ENCODE data around the gene TNNI2.

Gene TNNI2

GRCh38 chr11:1820463-1821325 lies 18.1 kb upstream of the TNNI2 start:
- no peak for DNase-seq (ENCODE audit: low spot score)
- no peak for TF ChIP-seq CTCF (IDR thresholded peaks at IDR 0.05; ENCODE audit: borderline replicate concordance, control extremely low read depth, extremely low read depth, insufficient read depth, missing control alignments)
- in situ Hi-C loops (cut with MboI; ENCODE audit: low sequenced_read_pairs, unreplicated experiment), result no loop called here

GRCh38 chr11:1821562-1821961 lies 17.2 kb upstream of the TNNI2 start:
- in situ Hi-C loops (cut with MboI; ENCODE audit: low sequenced_read_pairs, unreplicated experiment), result no loop called here
- no peak for DNase-seq (ENCODE audit: low spot score)

DNA sequence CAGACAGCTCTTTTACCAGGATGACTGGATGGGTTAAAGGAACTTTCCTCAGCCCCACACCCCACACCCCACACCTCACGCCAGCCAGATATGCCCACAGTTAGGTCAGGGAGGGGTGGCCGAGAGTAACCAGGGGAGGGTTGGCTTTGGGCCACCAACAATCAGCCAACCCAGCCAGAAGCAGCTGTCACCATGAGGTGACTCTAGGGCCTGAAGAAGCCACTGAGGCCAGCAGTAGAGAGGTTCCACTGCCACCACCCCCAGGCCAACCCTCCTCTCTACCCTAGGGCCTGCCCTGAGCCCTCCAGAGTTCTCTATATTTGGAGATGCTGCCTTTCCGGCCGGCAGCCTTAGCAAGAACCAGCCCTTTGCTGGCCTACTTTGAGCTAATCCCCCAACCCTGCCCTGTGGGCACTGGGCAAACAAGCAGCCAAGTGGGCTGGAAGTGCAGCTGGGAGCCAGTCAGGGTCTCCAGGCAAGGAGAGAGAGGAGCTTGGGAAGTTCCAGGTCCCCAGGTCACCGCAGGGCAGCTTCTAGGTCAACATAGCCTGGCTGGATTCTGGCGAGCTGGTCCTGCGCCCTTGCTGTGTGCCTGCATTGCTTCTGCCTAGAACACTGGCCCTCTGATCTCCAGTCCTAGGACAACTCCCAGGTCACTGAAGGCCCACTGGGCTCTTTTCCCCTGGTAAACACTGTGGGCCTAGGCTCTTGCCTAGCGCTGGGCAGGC lies 16.0 kb upstream of the TNNI2 start:
- in situ Hi-C loops (cut with MboI; ENCODE audit: low sequenced_read_pairs, unreplicated experiment), result no loop called here
- peak; percentile 30 for DNase-seq (ENCODE audit: low spot score)
- TF ChIP-seq CTCF (IDR thresholded peaks at IDR 0.05; ENCODE audit: borderline replicate concordance, control extremely low read depth, extremely low read depth, insufficient read depth, missing control alignments), result no peak

More at GRCh38 chr11:1821562-1821961, 17.2 kb upstream of the TNNI2 start:
- TF ChIP-seq CTCF (IDR thresholded peaks at IDR 0.05; ENCODE audit: borderline replicate concordance, control extremely low read depth, extremely low read depth, insufficient read depth, missing control alignments), result no peak

GRCh38 chr11:1823376-1824220 lies 15.2 kb upstream of the TNNI2 start:
- in situ Hi-C loops (cut with MboI; ENCODE audit: low sequenced_read_pairs, unreplicated experiment), result no loop called here
- DNase-seq (ENCODE audit: low spot score), result no peak
- no peak for TF ChIP-seq CTCF (IDR thresholded peaks at IDR 0.05; ENCODE audit: borderline replicate concordance, control extremely low read depth, extremely low read depth, insufficient read depth, missing control alignments)

DNA sequence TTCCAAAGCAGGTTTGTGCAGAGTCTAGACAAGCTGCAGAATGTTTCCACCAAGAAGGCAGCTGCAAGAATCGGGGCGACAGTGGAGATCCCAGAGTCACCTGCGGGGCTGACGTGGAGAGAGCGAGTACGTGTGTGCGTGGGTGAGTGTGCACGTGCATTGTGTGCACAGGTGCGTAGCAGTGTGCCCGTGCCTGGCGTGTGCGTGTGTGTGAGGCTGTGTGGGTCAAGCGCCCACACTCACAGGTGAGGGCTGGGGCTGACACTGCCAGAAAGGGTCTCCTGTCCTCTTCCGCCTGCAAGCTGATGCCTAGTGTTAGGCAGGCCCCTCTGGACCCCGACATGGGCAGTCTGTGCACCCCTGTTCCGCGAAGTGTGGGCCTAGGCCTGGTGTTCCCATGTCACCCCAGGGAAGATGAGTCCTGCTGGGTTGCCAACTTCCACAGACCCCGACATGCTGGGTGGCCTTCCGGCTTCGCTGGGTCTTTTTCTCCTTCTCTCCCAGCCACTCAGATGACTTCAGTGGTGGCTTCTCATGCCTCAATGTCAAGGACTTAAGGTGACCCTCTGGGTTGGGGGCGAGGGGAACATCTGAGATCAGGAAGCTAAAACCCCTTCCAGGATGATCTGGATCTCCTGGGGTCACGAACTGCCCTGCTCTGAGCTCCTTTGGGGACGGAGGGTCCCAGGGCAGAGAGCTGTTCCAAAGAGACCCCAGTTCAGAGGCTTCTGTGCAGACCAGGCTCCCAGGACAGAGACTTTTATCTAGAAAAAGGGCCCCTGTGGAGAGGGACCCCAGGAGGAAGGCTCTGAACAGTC lies 14.4 kb upstream of the TNNI2 start:
- peak; percentile 27 for DNase-seq (ENCODE audit: low spot score)
- no peak for TF ChIP-seq CTCF (IDR thresholded peaks at IDR 0.05; ENCODE audit: borderline replicate concordance, control extremely low read depth, extremely low read depth, insufficient read depth, missing control alignments)
- in situ Hi-C loops (cut with MboI; ENCODE audit: low sequenced_read_pairs, unreplicated experiment), result no loop called here
